Activated B cell treated with CpG ODN at 0.5 μM for 24 hours (primary cell): Measurements from ENCODE around the gene DNMBP. TPM values are rescaled to one million over a fixed set of nuclear protein-coding genes. Genes with fewer than 3 reads are reported as not detected.
A peak's percentile ranks its signal among the peaks of the same experiment; 100 is the strongest.

Source experiments
- ATAC-seq: fragments of 200-7000 bp; cut with Tn5 transposase; one replicate; pipeline ENCODE4 v1.10.0; 2021; ENCODE audit warnings: low read depth, mild to moderate bottlenecking, moderate library complexity
- CTCF ChIA-PET: fragments of 350-600 bp; sonication (Branson Sonifier 250); formaldehyde crosslinking; loops from one replicate; lab custom pipeline; 2021; ENCODE audit warnings: antibody characterized with exemption; lab: Charles Lee
- POLR2A ChIA-PET: fragments of 350-600 bp; sonication (Branson Sonifier 250); formaldehyde crosslinking; loops from one replicate; lab custom pipeline; 2021; ENCODE audit warnings: antibody characterized with exemption; lab: Charles Lee
- DNase-seq: peaks from one replicate; pipeline ENCODE4 v3.0.0; 2022
- H3K27ac Mint-ChIP-seq: one replicate; pipeline ENCODE4 v1.8.0; 2020; ENCODE audit warnings: mixed read lengths
- H3K27me3 Mint-ChIP-seq: one replicate; pipeline ENCODE4 v1.8.0; 2021; ENCODE audit warnings: mixed read lengths
- H3K36me3 Mint-ChIP-seq: one replicate; pipeline ENCODE4 v1.8.0; 2021; ENCODE audit warnings: low read depth, mixed read lengths
- H3K4me1 Mint-ChIP-seq: one replicate; pipeline ENCODE4 v1.8.0; 2021; ENCODE audit warnings: mixed read lengths
- H3K4me3 Mint-ChIP-seq: one replicate; pipeline ENCODE4 v1.8.0; 2020; ENCODE audit warnings: mild to moderate bottlenecking, mixed read lengths
- H3K9me3 Mint-ChIP-seq: one replicate; pipeline ENCODE4 v1.8.0; 2020; ENCODE audit warnings: mixed read lengths
- intact Hi-C: fragments of 100-400 bp; cut with micrococcal nuclease; formaldehyde crosslinking; loops from one replicate; pipeline ENCODE4 v1.15.1; 2024
- total RNA-seq: library from RNA; stranded (reverse); gene quantifications from 2 replicates; pipeline ENCODE4 v1.2.3, GENCODE V29; 2022
- TF ChIP-seq, protein P1 (sequence below): fragments of 200-600 bp; IDR thresholded peaks from one replicate; pipeline ENCODE4 v1.8.0; 2022; ENCODE audit warnings: antibody characterized with exemption, mild to moderate bottlenecking

DNMBP gene
- total RNA-seq, 1 donor from 2014 or later, result 13.1 TPM

DNA sequence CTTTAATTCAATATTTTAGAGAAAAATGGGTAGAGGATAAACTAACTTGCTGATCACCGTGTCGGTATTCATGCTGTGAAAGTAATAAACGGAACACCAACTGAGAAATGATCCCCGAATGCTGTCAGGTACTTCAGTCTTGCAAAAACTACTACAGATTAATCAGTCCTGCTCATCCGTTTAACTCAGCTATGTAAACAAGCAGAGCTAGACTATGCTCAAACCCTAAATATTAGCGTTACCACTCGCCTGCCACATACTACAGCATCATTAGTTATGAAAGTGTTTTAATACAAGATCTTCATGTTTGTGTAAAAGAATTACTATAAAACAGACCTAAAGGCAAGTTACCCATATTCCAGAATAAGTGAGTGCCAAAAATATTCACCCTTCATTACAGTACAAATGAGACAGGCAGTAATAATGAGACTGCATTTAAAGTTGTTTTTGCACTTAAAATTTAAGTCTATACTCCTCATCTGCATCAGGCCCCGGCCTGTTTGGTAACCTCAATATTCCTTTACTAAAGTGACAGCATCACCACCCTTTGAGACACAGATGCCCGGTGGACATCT is 952 bp downstream of the DNMBP start:
- no peaks in the 10 kb centered on the region for H3K9me3 Mint-ChIP-seq
- intact Hi-C loops, result loop anchor here (1.0 to 2.0 kb wide), 5 partner anchors 14 to 276 kb away; partner anchors contain the start of genes COX15 and CUTC
- ChIA-PET CTCF (interaction anchor here (1.1 to 3.5 kb wide), 15 partner anchors 9 to 163 kb away, joined by 3 to 22 read pairs (median 5); no protein-coding TSS in a partner anchor), POLR2A (interaction anchor here (0.7 to 2.8 kb wide), 5 partner anchors 15 to 163 kb away, joined by 3 to 15 read pairs (median 5); no protein-coding TSS in a partner anchor)
- H3K4me3 Mint-ChIP-seq, result peak overlapping the region; percentile 86
- peak overlapping the region; percentile 53 for H3K27ac Mint-ChIP-seq
- H3K4me1 Mint-ChIP-seq, result peaks cover 66% of the 10 kb centered on the region
- H3K27me3 Mint-ChIP-seq, result no peaks in the 10 kb centered on the region
- H3K36me3 Mint-ChIP-seq, result no peaks in the 10 kb centered on the region
- ATAC-seq, result no peak
- TF ChIP-seq, protein P1, sequence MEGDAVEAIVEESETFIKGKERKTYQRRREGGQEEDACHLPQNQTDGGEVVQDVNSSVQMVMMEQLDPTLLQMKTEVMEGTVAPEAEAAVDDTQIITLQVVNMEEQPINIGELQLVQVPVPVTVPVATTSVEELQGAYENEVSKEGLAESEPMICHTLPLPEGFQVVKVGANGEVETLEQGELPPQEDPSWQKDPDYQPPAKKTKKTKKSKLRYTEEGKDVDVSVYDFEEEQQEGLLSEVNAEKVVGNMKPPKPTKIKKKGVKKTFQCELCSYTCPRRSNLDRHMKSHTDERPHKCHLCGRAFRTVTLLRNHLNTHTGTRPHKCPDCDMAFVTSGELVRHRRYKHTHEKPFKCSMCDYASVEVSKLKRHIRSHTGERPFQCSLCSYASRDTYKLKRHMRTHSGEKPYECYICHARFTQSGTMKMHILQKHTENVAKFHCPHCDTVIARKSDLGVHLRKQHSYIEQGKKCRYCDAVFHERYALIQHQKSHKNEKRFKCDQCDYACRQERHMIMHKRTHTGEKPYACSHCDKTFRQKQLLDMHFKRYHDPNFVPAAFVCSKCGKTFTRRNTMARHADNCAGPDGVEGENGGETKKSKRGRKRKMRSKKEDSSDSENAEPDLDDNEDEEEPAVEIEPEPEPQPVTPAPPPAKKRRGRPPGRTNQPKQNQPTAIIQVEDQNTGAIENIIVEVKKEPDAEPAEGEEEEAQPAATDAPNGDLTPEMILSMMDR, result no peak
- no peak for DNase-seq

DNA sequence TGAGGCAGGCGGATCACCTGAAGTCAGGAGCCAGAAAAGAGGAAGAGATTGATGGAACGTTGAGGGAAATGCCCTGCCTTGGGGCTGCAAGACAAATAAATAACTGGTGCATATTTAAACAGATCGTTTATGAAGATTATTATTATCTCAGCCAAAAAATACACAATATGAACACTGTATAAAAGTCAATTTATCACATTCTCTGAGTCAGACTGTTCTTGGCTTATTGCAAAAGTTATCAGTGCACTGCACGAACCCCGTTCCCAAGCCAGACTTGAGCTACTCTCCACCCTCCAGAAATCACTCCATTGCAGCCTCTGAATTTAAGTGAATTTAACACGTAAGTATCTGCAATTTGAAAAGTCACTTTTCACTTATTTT is 1.6 kb downstream of the DNMBP start:
- DNase-seq (no peak), ATAC-seq (no peak)
- H3K4me1 Mint-ChIP-seq, result peaks cover 61% of the 10 kb centered on the region
- H3K27ac Mint-ChIP-seq, result no peak overlapping the region
- H3K4me3 Mint-ChIP-seq, result peak overlapping the region; percentile 86
- no peaks in the 10 kb centered on the region for H3K36me3 Mint-ChIP-seq
- TF ChIP-seq, protein P1, result no peak
- POLR2A ChIA-PET, result interaction anchor here (2.8 kb wide), 2 partner anchors 14 to 32 kb away, joined by 15 read pairs; no protein-coding TSS in a partner anchor
- intact Hi-C loops, result loop anchor here (2.0 kb wide), 1 partner anchor 275 kb away; the partner anchor contains the start of genes COX15 and CUTC
- CTCF ChIA-PET, result interaction anchor here (0.9 to 3.5 kb wide), 5 partner anchors 14 to 162 kb away, joined by 3 to 22 read pairs (median 4); no protein-coding TSS in a partner anchor
- no peaks in the 10 kb centered on the region for H3K27me3 Mint-ChIP-seq
- H3K9me3 Mint-ChIP-seq, result no peaks in the 10 kb centered on the region

DNA sequence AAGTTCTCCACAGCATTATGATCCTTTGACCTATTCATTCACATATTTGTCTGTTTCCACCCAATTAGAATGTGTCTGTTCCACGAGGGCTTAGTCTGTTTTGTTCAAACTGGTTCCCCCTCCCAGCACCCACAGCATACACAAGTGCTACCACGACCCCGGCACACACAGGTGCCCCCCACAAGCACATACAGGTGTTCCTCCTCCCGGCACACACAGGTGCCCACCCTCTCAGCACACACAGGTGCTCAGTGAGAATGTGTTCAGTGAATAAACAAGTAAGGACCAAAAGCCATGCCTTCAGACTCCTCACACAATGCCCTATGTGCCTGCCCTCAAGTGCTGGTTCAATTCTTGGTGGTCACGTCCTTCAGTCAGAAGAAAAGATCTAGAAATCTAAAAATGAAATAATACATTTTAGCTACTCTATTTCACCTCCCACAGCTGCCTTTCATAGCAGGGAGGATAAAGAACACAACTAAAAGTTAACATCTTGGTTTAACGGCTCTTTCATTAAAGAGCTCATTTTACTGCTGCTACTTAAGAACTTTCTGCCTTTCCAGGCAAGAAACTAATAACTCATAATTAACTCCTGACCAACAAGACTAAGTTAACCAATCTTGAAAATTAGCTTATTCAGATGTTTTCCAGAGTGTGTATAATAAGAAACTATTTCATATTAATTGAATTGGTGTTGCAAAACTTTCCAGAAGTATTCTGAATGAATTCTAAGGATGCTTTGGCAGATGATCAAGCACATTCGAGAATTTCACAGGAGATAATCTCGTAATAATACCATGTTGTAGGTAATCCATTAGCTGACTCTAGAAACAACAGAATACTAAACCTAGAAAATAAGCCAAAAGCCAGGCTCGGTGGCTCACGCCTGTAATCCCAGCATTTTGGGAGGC is 2.3 kb downstream of the DNMBP start:
- H3K4me1 Mint-ChIP-seq, result peaks cover 62% of the 10 kb centered on the region

DNA sequence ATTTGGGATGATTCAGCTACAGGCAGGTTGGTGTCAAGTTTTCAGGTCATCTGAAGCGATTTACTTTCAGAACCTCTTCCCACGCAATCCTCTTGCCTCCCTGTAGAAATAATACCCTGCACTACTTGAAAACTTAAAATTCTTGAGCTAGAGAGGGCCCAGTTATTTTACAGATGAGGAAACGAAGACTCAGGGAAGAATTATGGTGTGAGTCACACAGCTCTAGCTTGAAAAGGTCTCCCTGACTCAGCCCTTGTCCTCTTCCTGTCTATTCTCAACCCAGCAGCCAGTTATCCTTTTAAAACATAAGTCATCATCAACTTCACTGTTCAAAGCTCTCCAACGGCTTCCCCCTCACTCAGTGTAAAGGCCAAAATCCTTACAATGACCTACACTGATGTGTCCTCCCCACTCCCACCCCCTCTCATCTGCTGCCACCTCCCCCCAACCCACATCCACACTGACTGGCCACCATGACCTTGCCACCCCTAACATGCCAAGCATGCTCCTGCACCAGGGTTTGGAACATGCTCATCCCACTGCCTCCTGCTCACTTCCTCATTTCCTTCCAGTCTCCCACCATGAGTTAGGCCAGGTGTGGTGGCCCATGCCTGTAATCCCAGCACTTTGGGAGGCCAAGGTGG is 3.4 kb downstream of the DNMBP start:
- Mint-ChIP-seq H3K9me3 (no peaks in the 10 kb centered on the region), H3K36me3 (peaks cover 3% of the 10 kb centered on the region), H3K4me3 (peak overlapping the region; percentile 41), H3K4me1 (peaks cover 70% of the 10 kb centered on the region), H3K27ac (peak overlapping the region; percentile 53), H3K27me3 (no peaks in the 10 kb centered on the region)
- intact Hi-C loops, result no loop called here
- ChIA-PET CTCF (interaction anchor here (0.7 to 1.5 kb wide), 5 partner anchors 11 to 161 kb away, joined by 3 to 6 read pairs (median 4); no protein-coding TSS in a partner anchor), POLR2A (interaction anchor here (1.0 to 1.3 kb wide), 4 partner anchors 10 to 31 kb away, joined by 3 to 5 read pairs (median 4); no protein-coding TSS in a partner anchor)
- DNase-seq (no peak), ATAC-seq (peak; percentile 11)
- TF ChIP-seq, protein P1, result no peak

More for the DNA sequence above, 2.3 kb downstream of the DNMBP start:
- Mint-ChIP-seq H3K4me3 (peak overlapping the region; percentile 86), H3K27ac (peak overlapping the region; percentile 42), H3K9me3 (no peaks in the 10 kb centered on the region), H3K27me3 (no peaks in the 10 kb centered on the region), H3K36me3 (no peaks in the 10 kb centered on the region)
- TF ChIP-seq, protein P1, result no peak
- DNase-seq (no peak), ATAC-seq (no peak)
- intact Hi-C loops, result loop anchor here (2.0 kb wide), 1 partner anchor 275 kb away; the partner anchor contains the start of genes COX15 and CUTC
- CTCF ChIA-PET, result interaction anchor here (0.9 to 3.5 kb wide), 5 partner anchors 13 to 162 kb away, joined by 3 to 22 read pairs (median 4); no protein-coding TSS in a partner anchor
- POLR2A ChIA-PET, result interaction anchor here (1.0 to 2.8 kb wide), 3 partner anchors 13 to 31 kb away, joined by 3 to 15 read pairs (median 15); no protein-coding TSS in a partner anchor
